ENCODE measurements around the gene LRP1B. TPM values are rescaled to one million over a fixed set of nuclear protein-coding genes. Genes with fewer than 3 reads are reported as not detected.
"Not testable (repeated sequence)": the region's sequence is repeated elsewhere in the genome, so short reads cannot be mapped to it uniquely, and the experiment has no call there.

LRP1B gene
- total and polyA plus RNA-seq, 2 of the 8 experiments (the other 6 are each of a cell fraction or from before 2014, with no cell fraction given): 0.03 TPM; not detected in 1

DNA sequence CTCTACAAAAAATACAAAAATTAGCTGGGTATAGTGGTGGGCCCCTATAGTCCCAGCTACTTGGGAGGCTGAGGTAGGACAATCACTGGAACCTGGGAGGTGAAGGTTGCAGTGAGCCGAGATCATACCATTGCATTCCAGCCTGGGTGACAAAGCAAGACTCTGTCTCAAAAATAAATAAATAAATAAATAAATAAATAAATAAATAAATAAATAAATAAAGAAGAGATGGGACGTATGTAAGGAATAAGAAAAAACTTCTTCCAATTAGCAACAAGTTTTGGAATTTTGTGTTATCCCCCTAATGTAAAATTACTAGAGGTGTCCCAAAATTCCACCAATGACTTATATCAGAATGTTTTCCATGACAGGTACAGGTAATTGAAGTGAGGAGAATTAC lies 961.7 kb downstream of the LRP1B start:
- H2BK15ac ChIP-seq (ENCODE audit: low read length); H2BK12ac ChIP-seq (ENCODE audit: low read depth, low read length); H3K4me1 ChIP-seq (replicated peaks in 1 of 4; ENCODE audit: control insufficient read depth in 3 of 4, insufficient read depth in 4 of 4, low read length in 3 of 4); H2BK20ac ChIP-seq (ENCODE audit: low read length); H2BK5ac ChIP-seq (ENCODE audit: low read depth, low read length); H2AFZ ChIP-seq (ENCODE audit: low read length); H3K56ac ChIP-seq (replicated peaks; ENCODE audit: insufficient read length, low read depth, low read length); DNase-seq (ENCODE audit: low read depth in 1 of 2, low spot score in 2 of 2); H4K20me1 ChIP-seq (replicated peaks in 1 of 2; ENCODE audit: control insufficient read depth in 1 of 2, insufficient read depth in 2 of 2, low read length in 2 of 2); H3K23ac ChIP-seq (ENCODE audit: insufficient read length); H3K36me3 ChIP-seq (ENCODE audit: control insufficient read depth in 2 of 4, insufficient read depth in 4 of 4, low read length in 3 of 4); H3K4me2 ChIP-seq (ENCODE audit: insufficient read depth in 1 of 2, low read depth in 2 of 2, low read length in 2 of 2); H2BK120ac ChIP-seq (replicated peaks; ENCODE audit: low read depth, low read length); H3K79me1 ChIP-seq (ENCODE audit: low read depth, low read length); H3K9ac ChIP-seq (replicated peaks in 1 of 4; ENCODE audit: extremely low read depth in 1 of 4, low read depth in 3 of 4, low read length in 3 of 4); H3K4ac ChIP-seq (replicated peaks; ENCODE audit: insufficient read length, low read depth, low read length); H2AK5ac ChIP-seq (ENCODE audit: low read depth, low read length); POLR2A ChIA-PET (ENCODE audit: partially characterized antibody); H3K14ac ChIP-seq (ENCODE audit: insufficient read length); H3K9me3 ChIP-seq (ENCODE audit: insufficient read depth in 2 of 2, low read depth in 1 of 2, low read length in 1 of 2); H4K8ac ChIP-seq (ENCODE audit: extremely low read depth, insufficient read depth, low read length); H3K23me2 ChIP-seq (ENCODE audit: low read depth, low read length); H3K4me3 ChIP-seq (ENCODE audit: extremely low read depth in 1 of 4, insufficient read depth in 2 of 4, low read depth in 3 of 4, low read length in 4 of 4); CTCF ChIA-PET (ENCODE audit: partially characterized antibody); H3K79me2 ChIP-seq (ENCODE audit: control insufficient read depth in 1 of 2, insufficient read depth in 2 of 2, low read length in 2 of 2); FAIRE-seq; H3K18ac ChIP-seq (ENCODE audit: extremely low read depth, low read length); H4K91ac ChIP-seq (replicated peaks; ENCODE audit: insufficient read length, low read length); H3K27ac ChIP-seq (ENCODE audit: low read depth, low read length); H3K27me3 ChIP-seq (replicated peaks in 1 of 4; ENCODE audit: control insufficient read depth in 3 of 4, extremely low read depth in 1 of 4, insufficient read depth in 3 of 4, low read length in 3 of 4); H4K5ac ChIP-seq (ENCODE audit: insufficient read length, low read depth, low read length): not testable (repeated sequence)
- WGBS, 2 experiments (ENCODE audit: extremely low coverage in 1 of 2, insufficient coverage in 1 of 2, insufficient read length in 1 of 2, insufficient replicate concordance in 2 of 2, low coverage in 1 of 2, low lambda C conversion rate in 2 of 2, missing lambda C conversion rate in 1 of 2): 94% methylated on average over 2 of the region's 2 CpGs; no CpG with 5 or more reads in 1 of the 2 experiments

Data from H1 (cell line).